ENCODE results near the gene TBC1D4.
"Not testable (repeated sequence)": the region's sequence is repeated elsewhere in the genome, so short reads cannot be mapped to it uniquely, and the experiment has no call there.

Gene TBC1D4

DNA sequence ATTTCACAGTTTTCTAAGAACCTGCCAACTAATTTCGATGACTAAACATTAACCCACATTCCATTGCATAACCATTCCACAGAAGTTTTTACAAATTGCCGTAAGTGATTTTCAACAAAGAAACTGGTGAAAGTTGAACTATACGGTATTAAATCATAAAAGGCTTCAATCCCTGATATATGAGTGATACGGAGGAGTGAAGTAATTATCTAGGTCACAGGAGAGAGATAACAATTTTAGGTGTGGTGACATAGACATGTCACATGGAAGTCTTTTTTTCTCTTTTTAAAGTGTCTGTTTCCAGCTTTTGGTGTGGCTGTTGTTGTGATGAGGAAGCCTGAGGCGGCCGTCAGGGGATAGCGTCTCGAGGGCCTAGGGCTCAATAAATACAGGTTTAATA, 29.4 kb downstream of the TBC1D4 start:
- no peak for DNase-seq (ENCODE audit: low read depth in 2 of 2)

DNA sequence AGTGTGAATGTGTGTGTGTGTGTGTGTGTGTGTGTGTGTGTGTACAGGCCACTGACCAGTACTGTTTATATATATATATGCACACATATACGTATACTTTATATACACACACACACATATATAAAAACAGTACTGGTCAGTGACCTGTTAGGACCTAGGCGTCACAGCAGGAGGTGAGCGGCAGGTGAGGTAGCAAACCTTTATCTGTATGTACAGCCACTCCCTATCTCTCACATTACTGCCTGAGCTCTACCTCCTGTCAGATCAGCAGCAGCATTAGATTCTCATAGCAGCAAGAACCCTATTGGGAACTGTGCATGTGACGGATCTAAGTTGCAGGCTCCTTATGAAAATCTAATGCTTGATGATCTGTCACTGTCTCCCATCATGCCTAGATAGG, 34.5 kb downstream of the TBC1D4 start:
- no peak for DNase-seq (ENCODE audit: low read depth in 2 of 2)

DNA sequence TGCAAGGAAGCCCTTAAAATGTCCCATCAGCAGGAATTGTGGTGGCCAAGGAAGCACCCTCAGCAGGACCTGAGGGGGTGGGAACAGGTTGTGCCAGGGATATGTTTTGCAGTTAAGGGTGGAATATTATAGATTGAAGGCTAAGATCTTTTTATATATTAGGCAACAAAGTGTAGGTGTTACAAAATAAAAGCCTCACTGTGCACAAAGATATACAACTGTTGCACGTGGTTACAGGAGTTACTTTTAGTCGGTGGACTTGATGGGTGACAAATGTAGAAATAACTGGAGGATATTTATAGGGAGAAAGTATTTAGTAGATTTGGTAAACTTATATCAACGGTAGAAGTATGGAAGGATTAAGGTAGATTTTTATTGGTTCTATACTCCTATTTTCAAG, 35.1 kb downstream of the TBC1D4 start:
- no peak for DNase-seq (ENCODE audit: low read depth in 2 of 2)

DNA sequence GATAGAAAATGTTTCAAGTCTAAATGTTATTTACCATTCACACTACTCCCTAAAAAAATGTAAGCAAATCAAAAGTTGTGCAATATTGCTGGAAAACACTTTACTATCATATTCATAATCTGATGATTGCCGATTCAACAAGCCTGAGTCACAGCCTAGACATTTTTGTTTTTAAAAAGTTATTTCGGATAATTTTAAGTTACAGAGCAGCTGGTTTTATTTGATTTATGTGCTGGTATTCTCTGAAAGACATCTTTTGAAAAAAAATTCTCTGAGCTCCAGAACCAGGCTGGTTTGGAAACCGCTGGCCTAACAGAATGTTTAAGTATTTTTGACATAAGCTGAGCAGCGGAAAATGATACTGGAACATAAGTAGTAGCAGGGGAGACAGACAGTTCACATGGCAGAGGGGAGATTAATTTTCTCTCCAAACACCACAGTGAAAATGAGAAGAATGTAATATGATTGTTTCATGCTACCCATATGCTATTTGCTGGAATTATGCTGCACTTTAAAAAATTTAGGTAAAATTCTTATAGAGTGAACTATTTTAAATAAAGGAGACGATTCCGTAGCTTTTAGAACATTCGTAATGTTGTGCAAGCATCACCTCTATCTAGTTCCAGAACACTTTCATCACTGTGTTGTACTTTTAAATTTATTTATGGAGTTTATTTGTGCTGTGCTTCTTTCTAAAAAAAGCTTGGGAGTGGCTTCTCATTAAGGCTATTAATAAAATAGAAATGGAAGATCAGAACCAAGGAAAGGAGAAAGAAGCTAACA, 36.1 kb downstream of the TBC1D4 start:
- DNase-seq (ENCODE audit: low read depth in 2 of 2), result peak; percentile 24 to 29

- no peak for DNase-seq (ENCODE audit: low read depth in 2 of 2)
Measured at GRCh38 chr13:75444016-75444415, 38.0 kb downstream of the TBC1D4 start.

DNA sequence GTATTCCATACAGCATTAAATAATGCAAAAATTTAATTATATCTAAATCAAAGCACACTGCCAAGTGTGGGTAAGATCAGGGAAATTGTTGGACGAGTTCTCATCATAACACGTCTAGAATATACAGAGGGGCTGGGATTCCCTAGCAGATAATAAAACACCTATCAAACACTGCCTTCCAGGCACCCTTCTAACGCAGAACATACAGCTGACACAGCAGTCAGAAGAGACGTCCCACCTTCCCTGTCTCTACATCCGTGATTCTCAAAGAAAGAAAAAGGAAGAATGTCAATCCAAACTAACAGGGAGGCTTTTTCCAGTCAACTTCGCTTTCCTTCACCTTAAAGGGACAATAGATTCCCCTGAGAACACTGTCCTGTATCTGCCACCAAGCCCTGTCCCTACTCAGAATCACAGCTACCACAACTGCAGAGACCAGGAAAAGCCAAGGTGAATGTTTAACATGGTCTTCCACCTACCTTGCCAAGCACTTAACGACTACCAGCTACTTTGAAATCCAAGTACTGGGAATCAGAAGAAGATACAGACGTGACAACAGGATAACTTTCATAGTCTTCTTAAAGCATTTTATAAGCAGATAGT, 38.5 kb downstream of the TBC1D4 start:
- DNase-seq (ENCODE audit: low read depth in 2 of 2), result no peak

DNA sequence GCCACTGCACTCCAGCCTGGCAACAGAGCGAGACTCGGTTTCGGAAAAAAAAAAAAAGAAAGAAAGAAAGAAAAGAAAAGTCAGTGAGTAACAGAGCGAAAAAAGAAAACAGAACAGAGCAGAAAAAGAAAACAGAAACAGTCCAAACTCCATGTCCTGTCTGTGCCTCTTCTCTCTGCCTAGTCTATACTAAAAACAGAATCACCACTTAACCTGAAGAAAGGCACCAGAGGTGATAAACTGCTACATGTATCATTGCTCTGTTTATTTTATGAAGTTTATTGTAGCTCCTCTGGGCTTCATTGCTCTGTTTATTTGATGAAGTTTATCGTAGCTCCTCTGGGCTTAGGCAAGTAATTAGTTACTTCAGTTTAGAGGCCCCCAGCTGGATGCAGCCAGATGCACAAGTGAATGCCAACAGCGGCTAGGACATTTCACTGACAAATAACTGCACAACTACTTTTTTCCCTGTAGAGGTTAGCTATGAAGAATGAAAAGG, 39.2 kb downstream of the TBC1D4 start:
- DNase-seq (ENCODE audit: low read depth in 2 of 2), result no peak

DNA sequence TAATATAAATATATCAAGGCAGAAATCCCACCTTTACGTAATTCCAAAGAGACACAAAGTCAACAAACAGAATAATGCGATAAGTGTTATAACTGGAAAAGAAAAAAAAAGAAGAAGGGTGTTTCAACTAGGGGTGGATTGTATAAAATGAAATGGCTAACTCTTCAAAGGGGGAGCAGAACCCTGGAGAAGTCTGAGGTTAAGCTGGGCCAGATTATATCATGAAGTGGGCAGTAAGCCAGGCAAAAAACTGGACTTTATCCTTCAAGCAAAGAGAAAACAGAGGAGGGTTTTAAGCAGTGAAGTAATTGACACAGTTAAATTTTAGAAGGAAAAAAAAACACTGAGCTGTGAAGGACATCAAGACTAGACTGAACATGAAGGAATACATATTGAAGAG, 41.9 kb downstream of the TBC1D4 start:
- DNase-seq (ENCODE audit: low read depth in 2 of 2), result no peak

- peak in 1 of 2 experiments; percentile 15 for DNase-seq (ENCODE audit: low read depth in 2 of 2)
Measured at GRCh38 chr13:75437582-75438318, 44.2 kb downstream of the TBC1D4 start.

DNA sequence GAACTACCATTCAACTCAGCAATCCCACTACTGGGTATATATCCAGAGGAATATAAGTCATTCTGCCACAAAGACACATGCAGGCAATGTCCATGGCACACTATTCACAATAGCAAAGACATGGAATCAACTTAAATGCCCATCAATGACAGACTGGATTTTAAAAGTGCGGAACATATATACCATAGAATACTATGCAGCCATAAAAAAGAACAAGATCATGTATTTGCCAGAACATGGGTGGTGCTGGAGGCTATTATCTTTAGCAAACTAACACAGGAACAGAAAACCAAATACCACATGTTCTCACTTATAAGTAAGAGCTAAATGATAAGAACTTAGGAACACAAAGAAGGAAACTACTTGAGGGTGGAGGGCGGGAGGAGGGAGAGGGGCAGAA, 47.8 kb downstream of the TBC1D4 start:
- not testable (repeated sequence) for DNase-seq (ENCODE audit: low read depth in 2 of 2)

DNA sequence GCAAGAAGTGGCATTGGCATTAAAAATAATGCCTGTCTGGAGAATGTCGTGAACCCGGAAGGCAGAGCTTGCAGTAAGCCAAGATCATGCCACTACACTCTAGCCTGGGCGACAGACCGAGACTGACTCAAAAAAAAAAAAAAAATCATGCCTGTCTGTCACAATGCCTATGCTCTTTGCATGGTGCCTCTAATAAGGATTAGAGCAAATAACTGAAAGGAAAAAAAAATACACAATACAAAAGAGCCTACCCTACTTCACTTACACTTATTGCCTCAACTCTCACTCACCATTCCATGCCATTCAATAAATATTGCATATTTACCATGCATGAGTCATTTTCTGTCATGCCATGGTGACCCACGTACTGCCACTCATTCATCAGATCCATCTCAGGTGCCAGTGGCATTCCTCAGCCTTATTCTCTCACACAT, 49.1 kb downstream of the TBC1D4 start:
- DNase-seq (ENCODE audit: low read depth in 2 of 2), result no peak

- no peak for DNase-seq (ENCODE audit: low read depth in 2 of 2)
Measured at GRCh38 chr13:75432045-75432444, 49.9 kb downstream of the TBC1D4 start.

DNA sequence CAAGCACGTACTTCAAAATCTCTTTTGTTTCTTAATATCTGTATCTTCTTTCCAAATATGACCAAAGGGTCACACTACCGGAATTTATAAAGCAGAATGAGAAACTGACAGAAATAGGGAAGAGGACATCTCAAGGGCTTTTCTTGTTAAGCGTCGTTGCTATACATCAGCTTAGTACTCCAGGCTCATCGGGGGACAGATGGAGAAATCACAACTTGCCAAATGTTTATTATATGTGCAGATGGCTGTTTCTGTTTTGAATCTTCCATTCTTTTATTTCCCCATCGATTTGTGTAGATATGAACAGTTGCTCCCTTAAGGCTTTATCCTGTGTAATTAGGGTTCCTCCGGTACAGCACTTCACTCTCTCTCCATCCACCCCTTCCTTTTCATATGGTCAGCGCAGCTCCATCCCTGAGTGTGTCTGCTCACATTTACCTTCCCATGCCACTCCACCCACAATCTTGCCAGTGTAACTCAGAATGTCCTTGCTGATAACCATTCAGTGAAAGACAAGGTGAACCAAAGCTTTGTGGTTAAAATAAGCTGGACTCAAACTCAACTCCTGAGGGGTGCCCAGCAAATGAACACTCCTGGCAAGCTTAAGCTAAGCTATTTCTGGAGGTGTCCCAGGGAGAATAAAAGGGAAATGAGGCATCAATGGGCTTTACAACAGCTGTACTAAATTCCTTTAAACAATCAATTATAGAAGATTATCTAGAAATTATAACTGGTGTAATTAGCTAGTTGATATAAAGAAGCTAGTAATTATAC, 51.3 kb downstream of the TBC1D4 start:
- DNase-seq (ENCODE audit: low read depth in 2 of 2), result no peak

DNA sequence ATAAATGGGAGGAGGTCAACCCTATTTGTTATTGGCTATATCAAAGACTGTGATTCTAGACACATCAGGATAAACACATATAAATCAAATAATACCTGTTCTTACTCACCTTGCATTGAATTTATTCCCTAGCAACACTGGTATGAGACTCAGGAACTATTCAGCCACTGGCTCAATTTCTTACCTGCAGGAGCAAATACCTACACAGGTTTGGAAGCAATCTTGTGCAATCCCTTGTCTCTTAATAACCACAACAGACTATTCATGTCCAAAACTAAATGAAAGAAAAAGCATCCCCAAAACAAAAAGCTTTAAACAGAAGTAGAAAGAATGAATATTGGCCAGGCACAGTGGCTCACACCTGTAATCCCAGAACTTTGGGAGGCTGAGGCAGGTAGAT, 55.5 kb downstream of the TBC1D4 start:
- DNase-seq (ENCODE audit: low read depth in 2 of 2), result no peak

GRCh38 chr13:75425216-75426009, 56.6 kb downstream of the TBC1D4 start:
- DNase-seq (ENCODE audit: low read depth in 2 of 2), result no peak

DNA sequence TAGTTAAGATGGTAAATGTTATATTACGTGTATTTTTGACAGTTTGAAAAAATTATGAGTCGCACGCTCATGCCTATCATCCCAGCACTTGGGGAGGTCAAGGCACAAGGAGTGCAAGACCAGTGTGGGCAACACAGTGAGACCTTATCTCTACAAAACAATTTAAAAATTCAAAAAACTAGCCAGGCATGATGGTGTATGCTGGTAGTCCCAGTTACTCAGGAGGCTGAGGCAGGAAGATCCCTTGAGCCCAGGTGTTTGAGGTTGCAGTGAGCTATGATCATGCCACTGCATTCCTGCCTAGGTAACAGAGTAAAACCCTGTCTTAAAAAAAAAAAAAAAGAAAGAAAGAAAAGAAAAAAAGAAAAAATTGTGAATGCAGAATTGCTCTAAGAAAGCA, 58.0 kb downstream of the TBC1D4 start:
- no peak for DNase-seq (ENCODE audit: low read depth in 2 of 2)

DNA sequence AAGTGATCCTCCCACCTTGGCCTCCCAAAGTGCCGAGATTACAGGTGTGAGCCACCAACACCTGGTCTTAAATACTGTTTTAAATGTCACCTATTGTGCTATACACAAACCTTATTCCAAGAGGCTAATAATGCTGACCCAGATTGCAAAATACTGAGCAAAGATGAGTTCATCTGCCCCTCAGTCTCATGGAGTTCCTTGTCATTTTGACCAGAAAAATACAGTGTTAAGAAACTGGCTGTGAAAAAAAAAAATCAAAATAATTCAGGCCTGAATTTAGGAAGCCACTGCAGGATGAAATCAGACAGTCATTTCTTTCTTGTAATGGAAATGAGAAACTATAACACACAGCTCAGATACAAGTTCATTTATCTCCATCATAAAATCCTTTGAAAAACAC, 59.9 kb downstream of the TBC1D4 start:
- no peak for DNase-seq (ENCODE audit: low read depth in 2 of 2)

DNA sequence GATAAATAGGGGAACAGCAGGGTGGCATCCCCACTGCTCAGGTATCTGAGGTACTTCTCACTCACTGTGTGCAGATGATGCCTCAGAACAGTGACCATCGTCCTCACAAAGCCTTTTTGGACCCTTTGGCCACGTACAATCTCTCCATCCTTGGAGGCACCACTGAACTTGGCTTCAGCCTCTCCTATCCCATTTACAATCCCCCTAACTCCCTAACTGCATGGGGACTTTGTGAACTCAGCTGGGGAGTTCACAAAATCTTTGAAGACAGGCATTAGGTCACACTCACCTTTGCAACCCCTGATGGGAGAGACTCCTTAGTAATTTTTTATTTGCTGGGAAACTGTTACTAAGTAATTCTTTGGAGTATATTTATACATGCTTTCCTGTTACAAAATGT, 60.8 kb downstream of the TBC1D4 start:
- DNase-seq (ENCODE audit: low read depth in 2 of 2), result no peak

GRCh38 chr13:75419656-75420055, 62.3 kb downstream of the TBC1D4 start:
- DNase-seq (ENCODE audit: low read depth in 2 of 2), result no peak

GRCh38 chr13:75418997-75419396, 63.0 kb downstream of the TBC1D4 start:
- no peak for DNase-seq (ENCODE audit: low read depth in 2 of 2)

- no peak for DNase-seq (ENCODE audit: low read depth in 2 of 2)
Measured at GRCh38 chr13:75418186-75418843, 63.7 kb downstream of the TBC1D4 start.
